A549 treated with RU486 at 1 μM for 4 hours (cell line): ENCODE results near the gene POU2AF1. TPM values are rescaled to one million over a fixed set of nuclear protein-coding genes. Genes with fewer than 3 reads are reported as not detected.

Experiments used
- total RNA-seq: library from RNA; stranded (reverse); fragments of 200-300 nt; extraction: Qiagen RNA extraction; gene quantifications from 5 replicates; pipeline ENCODE4 v1.2.3, GENCODE V29; 2022; ENCODE audit warnings: low read depth

POU2AF1 gene
- total RNA-seq = not detected in 5 replicates

GRCh38 chr11:111378861-111379601 is at the start of gene POU2AF1:
TSS of gene POU2AF1 (minus strand) at chr11:111379275. CDS start at chr11:111379177, 98 bp downstream.

Other genes starting within 250 kb of the POU2AF1 start
- gene POU2AF2, start 133.6 kb downstream of the POU2AF1 start, total RNA-seq = not detected in 5 replicates
- gene POU2AF3, start 80.7 kb downstream of the POU2AF1 start, total RNA-seq = 0.53 to 0.93 TPM (median 0.77 TPM) in 5 replicates
- gene BTG4, start 133.1 kb upstream of the POU2AF1 start, total RNA-seq = 0.09 to 0.14 TPM (median 0.12 TPM) in 3 of 5 replicates, not detected in the others
- not detected in 5 replicates for gene HOATZ, start 135.5 kb upstream of the POU2AF1 start, total RNA-seq
- gene LAYN, start 161.4 kb upstream of the POU2AF1 start, total RNA-seq = 4.3 to 5.3 TPM (median 4.9 TPM) in 5 replicates
- gene SIK2, start 223.2 kb upstream of the POU2AF1 start, total RNA-seq = 5.0 to 7.0 TPM (median 5.2 TPM) in 5 replicates